Stimulated activated CD4-positive, alpha-beta T cell treated with anti-CD3 and anti-CD28 coated beads, Interleukin-12 subunit alpha, Interleukin-12 subunit beta, amount 100 ng/mL, for 24 hours (primary cell): Measurements from ENCODE around the gene GPR156.
"Not testable (repeated sequence)": the region's sequence is repeated elsewhere in the genome, so short reads cannot be mapped to it uniquely, and the experiment has no call there.

Experiments
- DNase-seq, 2 experiments: peaks; one replicate each; pipeline ENCODE4 v3.0.0-alpha.2; 2020; ENCODE audit warnings: low read depth in 2 of 2

GPR156 gene

DNA sequence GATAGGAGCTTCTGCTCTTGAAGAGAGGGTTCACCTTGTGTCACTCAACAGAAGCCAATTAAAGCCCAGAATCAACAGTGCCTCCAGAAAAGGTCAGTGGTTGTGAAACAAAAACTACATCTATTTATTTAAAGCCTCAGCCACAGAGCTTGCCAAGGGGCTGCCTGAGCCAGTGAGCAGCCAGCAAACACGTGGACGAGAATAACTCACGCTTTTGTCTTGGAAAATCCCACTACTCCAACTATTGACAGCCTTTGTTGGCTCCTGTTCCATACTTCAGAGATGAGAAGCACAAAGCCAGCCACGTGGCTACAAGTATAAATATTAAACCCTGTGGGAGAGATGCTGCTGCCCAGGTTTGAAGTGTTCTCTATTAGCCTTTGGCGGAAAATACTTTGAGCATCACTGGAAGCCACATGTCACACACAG lies 10.3 kb downstream of the GPR156 start:
- DNase-seq = no peak

- no peak for DNase-seq
These were observed 12.7 kb downstream of the GPR156 start for GRCh38 chr3:120272286-120272685.

GRCh38 chr3:120265989-120266388 lies 19.0 kb downstream of the GPR156 start:
- DNase-seq = no peak

DNA sequence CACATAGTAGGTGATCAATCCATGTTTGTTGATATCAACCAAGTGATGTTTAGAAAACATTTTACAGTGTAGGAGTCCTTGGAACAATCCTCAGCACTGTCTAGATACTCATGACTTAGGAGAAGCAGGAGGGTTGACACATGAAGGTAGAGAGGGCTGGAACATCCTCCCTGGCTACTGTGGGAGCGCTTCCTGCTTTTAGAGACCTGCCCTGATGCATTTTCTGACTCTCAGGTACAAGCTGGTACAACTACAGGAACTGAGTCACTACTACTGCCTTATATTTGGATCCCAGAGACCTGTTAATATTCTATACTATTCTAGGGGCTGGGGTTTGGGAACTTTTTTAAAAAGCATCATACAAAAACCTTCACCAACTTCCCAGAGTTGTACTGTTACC lies 20.1 kb downstream of the GPR156 start:
- no peak for DNase-seq

DNA sequence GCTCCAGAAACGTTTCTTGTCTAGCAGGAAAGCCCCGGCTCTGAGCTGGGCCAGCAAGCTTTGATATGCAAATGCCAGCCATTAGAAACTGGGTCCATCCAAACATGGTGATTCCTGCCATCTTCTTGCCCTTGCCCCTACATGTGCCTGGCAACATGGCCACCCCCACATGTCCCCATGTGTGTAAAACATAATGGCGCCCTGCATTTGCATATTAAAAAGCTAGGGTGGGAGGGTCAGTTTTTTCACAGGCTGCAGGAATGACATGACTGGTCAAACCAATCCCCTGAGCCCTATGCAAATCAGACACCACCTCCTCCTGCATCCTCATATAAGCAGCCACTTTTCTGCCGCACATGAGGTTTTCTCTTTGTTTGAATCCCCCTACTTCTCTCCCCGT lies 21.2 kb downstream of the GPR156 start:
- DNase-seq = no peak

DNA sequence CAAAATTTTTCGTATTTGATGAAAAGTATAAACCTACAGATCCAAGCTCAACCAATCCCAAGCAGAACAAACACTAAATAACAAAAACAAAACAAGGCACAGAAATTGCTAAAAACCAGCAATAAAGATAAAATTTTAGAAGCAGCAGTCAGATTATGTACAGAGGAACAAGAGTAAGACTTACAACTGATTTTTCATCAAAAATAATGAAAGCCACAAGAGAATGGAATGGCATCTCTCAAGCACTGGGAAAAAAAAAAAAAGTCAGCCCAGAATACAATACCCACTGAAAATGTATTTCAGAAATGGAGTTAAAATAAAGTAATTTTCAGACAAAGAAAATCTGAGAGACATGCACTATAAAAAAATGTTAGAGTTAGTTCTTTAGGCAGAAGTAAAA lies 27.0 kb downstream of the GPR156 start:
- no peak for DNase-seq

GRCh38 chr3:120245386-120245785 lies 39.6 kb downstream of the GPR156 start:
- DNase-seq = no peak

DNA sequence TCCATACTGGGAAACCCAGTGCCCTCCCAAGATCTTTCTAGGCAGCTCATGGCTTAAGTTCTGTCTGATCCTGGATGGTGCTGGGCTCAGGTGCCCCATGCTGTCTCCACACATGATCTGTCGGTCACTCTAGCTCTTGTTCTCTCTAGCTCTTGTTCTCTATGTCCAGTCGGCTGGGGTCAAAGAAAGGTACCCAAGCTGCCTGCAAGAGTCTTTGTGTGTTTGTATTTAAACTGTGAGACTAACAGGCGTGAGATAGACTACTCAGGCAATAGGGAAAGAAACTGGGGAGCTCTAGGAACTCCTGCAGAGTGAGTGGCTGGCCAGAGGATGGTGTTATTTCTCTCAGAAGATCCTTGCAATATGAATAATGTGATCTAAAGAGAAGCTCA lies 40.2 kb downstream of the GPR156 start:
- no peak for DNase-seq

DNA sequence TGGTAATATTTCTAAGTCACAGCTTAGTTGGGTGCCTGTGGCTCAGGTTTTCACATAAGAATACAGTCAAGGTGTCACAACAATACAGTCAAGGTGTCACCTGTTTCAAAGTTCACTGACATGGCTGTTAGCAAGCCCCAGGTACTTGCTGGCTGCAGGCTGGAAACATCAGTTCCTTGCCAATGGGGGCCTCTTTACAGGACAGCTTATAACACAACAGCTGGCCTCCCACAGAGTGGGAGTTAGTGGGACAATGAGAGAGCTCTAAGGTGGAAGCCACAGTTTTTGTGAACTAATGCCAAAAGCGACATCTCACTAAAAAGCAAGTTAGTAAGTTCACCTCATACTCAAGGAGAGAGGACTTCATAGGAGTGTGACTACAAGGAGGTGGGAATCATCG lies 45.4 kb downstream of the GPR156 start:
- no peak for DNase-seq

GRCh38 chr3:120227710-120228347 lies 57.2 kb downstream of the GPR156 start:
- no peak for DNase-seq

DNA sequence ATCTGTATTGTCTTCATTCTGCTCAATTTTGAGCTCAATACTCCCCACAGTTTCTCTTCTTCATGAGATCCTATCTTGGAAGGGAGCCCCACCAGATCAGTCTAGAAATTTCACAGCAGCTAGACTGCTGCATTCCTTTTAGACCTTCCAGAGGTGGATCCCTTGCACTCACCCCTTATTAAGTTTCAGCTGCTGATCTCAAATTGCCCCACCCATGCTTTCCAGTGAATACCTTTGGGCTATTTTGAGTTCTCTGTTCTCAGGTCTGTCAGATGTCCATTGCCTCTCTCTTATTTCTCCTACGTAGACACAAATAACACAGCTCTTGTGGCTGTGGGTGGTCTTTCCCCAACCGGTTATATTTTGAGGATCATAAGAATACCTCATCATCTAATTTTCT lies 60.8 kb downstream of the GPR156 start:
- no peak for DNase-seq

DNA sequence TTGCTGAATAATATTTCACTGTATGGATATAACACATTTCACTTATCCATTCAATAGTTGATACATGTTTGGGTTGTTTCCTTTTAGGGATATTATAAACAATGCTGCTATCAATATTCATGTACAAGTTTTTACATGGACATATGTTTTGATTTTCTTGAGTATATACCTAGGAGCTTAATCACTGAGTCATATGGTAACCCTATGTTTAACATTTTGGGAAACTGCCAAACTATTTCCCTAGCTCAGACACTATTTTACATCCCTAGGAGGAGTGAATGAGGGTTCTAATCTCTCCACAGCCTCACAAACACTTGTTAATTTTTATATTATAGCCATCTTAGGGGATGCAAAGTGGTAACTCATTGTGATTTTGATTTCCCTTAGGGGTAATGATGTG lies 66.0 kb downstream of the GPR156 start:
- DNase-seq = no peak

DNA sequence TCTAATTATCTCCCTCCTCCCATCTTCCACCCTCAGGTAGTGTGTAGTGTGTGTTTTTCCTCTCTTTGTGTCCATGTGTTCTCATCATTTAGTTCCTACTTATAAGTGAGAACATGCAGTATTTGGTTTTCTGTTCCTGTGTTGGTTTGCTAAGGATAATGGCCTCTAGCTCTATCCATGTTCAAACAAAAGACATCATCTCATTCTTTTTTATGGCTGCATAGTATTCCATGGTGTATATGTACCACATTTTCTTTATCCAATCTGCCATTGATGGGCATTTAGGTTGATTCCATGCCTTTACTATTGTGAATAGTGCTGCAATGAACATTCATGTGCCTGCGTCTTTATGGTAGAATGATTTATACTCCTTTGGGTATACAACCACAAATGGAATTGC lies 68.4 kb downstream of the GPR156 start:
- DNase-seq = not testable (repeated sequence)

GRCh38 chr3:120214176-120214575 lies 70.8 kb downstream of the GPR156 start:
- DNase-seq = no peak

DNA sequence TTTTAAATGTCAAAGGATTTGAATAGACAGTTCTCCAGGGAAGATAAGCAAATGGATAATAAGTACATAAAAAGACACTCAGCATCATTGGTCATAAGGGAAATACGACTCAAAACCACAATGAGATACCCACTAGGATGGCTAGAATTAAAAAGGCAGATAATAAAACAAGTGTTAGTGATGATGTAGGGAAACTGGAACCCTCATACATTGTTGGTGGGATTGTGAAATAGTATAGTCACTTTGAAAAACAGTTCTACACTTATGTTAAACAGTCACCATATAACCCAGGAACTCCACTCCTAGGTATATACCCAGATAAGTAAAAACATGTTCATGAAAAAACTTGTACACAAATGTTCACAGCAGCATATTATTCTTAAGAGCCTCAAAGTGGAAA lies 72.5 kb downstream of the GPR156 start:
- DNase-seq = no peak

DNA sequence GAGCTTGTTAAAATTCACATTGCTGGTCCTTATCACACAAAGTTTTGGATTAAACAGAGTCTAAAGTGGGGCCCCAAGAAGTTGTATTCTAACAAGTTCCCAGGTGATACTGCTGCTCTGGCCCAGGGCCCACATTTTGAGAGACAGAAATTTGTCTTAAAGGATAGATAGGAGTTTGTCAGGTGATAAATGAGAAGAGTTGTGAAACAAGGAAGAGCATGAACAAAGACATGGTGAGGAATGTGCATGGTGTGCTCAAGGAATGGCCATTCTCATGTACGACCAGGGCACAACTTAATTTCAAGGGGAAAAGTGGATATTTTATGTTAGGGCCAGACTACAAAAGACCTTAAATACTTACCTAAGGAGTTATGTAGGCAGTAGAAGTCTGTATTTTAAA lies 75.6 kb downstream of the GPR156 start:
- no peak for DNase-seq

DNA sequence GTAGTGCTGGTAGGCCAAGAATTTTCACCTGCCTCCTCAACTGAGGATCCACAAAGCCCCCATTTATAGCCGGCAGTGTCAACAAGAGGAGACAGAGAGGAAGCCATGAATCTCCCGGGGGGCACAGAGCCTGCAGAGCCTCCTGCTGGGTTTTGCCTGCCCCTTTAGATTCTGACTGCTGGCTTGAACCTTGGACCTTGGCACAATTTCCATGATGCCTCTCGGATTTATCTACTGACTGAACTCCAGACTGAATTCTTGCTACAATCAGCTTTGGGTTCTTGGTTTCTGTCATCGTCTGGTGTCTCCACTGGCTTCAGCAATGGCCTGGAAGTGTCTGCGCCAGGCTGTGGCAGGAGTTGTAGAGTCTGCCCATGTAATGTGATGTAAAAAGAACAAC lies 80.7 kb downstream of the GPR156 start:
- no peak for DNase-seq

- DNase-seq = no peak
These were observed 81.4 kb downstream of the GPR156 start for GRCh38 chr3:120203621-120204020.

DNA sequence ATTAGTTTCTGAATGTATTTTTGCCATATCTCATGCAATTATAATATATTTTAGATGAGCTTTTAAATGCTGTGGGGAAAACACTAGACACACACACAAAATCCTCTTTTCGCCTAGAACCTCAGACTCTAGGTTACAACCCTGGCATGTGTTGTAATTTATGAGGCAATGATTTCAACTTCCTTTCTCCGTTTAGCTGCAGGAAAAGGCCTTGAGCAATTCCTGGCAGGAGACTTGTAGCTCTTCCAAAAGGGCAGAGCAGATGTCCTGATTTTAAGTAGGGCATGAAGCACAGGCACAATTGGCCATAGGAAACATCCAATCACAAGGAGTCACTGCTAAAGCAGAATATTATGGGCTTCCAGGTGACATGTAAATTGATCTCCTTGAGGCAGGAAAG lies 82.0 kb downstream of the GPR156 start:
- DNase-seq = no peak

- DNase-seq = no peak
These were observed 82.7 kb downstream of the GPR156 start for GRCh38 chr3:120202363-120202762.

DNA sequence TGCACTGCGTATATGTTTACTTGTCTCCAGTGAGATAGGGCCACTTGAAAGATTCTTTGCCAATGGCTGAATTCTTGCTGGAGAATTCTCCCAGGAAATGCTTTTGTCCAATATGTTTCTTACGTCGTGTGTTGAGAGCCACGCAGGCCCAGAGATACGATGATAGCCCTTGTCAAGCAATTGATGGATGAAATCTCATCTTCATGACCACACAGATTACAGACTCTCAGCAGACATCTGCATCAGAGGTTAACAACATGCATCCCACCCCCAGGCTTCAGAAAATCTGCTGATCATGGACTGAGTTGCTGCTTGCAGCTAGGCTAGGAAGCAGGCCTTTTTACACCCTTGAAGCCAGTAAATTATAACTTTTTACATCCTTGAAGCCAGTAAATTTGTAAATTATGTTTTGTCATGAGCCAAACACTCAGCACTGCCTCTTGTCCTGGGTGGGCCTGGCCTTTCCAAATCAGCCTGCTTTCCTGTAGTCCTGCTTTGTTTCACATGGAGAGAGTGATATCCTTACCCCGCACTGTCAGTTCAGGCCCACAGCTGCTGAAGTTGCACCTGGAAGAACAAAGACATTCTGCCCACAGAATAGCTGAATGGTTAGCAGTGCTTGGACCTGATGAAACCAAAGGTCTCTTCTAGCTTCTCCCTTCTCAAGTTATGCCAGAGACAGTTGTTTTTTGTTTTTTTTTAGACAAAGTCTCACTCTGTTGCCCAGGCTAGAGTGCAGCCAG lies 84.4 kb downstream of the GPR156 start:
- DNase-seq = no peak

DNA sequence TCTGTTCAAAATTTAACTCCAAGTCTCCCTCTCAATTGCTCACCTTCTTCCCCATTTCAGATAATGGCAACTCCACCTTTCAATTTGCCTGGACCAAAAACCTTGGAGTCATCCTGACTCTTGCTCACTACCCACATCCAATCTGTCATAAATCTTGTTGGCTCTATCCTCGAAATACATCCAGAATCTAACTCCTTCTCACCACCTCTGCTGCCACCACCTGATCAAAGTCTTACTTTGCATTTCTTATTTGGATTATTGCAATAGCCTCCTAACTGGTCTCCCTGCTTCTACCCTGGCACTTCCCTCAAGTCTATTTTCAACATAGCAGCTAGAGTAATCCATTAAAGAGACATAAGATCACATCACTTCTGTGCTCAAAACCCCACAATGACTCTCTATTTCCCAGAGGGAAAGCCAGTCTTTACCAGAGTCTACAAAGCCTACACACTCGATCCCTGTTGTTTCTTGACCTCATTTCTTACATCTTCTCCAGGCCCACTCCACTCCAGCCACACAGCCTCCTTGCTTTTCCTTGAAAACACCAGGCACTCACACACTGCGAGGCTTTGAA lies 86.6 kb downstream of the GPR156 start:
- no peak for DNase-seq

DNA sequence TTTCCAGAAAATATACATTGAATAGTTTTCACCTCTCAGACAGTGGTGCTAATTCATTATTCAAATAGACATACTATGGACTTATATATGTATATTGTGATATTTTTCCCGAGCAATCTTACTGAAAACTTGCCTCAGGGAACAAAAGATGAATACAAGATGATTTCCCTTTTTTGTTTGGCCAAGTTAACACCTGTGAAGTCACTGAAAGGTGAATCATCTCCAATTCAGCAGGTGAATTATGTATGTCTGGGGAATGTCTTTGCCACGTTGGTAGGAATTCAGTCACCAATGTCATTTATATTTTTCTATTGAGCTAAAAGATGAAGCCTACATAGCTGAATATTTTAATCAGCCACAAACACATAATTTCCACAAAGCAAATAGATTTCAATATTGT lies 88.2 kb downstream of the GPR156 start:
- no peak for DNase-seq
